H1 (cell line): ENCODE data around the gene P2RY11. TPM values are rescaled to one million over a fixed set of nuclear protein-coding genes. Genes with fewer than 3 reads are reported as not detected.

Experiments used
- CTCF ChIA-PET: fragments of 300-600 bp; sonication (Branson Sonifier 250); formaldehyde crosslinking; loops from one replicate; lab custom pipeline; 2021; ENCODE audit not compliant: partially characterized antibody; lab: Charles Lee
- POLR2A ChIA-PET: fragments of 300-600 bp; sonication (Branson Sonifier 250); formaldehyde crosslinking; loops from one replicate; lab custom pipeline; 2021; ENCODE audit warnings: inconsistent platforms; ENCODE audit not compliant: partially characterized antibody; lab: Charles Lee
- DNase-seq, 2 experiments: peaks; one replicate each; pipeline versions ENCODE4 v3.0.0 to v3.0.0-alpha.2; 2010 to 2022; ENCODE audit warnings: low spot score in 2 of 2, low read depth in 1 of 2, mixed read lengths in 1 of 2
- FAIRE-seq: peaks from 2 replicates; lab custom pipeline; 2011; peaks lifted over from hg19 to GRCh38; lab: Jason Lieb, UNC
- H2AFZ ChIP-seq: 2 replicates; pipeline ENCODE4 v1.8.1; 2012; ENCODE audit warnings: low read length, inconsistent platforms
- H2AK5ac ChIP-seq: 2 replicates; pipeline ENCODE4 v1.6.1; 2013; ENCODE audit warnings: low read depth, low read length
- H2BK120ac ChIP-seq: replicated peaks from 2 replicates; pipeline ENCODE3; 2013; ENCODE audit warnings: low read depth, low read length, inconsistent platforms
- H2BK12ac ChIP-seq: 2 replicates; pipeline ENCODE4 v1.6.1; 2013; ENCODE audit warnings: low read depth, low read length
- H2BK15ac ChIP-seq: 2 replicates; pipeline ENCODE4 v1.6.1; 2013; ENCODE audit warnings: low read length
- H2BK20ac ChIP-seq: 2 replicates; pipeline ENCODE4 v1.6.1; 2013; ENCODE audit warnings: low read length
- H2BK5ac ChIP-seq: 2 replicates; pipeline ENCODE4 v1.6.1; 2013; ENCODE audit warnings: low read depth, low read length
- H3K14ac ChIP-seq: 2 replicates; pipeline ENCODE4 v1.6.1; 2013; ENCODE audit warnings: inconsistent platforms; ENCODE audit not compliant: insufficient read length
- H3K18ac ChIP-seq: 2 replicates; pipeline ENCODE4 v1.6.1; 2013; ENCODE audit warnings: low read length; ENCODE audit errors: extremely low read depth
- H3K23ac ChIP-seq: 2 replicates; pipeline ENCODE4 v1.6.1; 2013; ENCODE audit warnings: inconsistent platforms; ENCODE audit not compliant: insufficient read length
- H3K23me2 ChIP-seq: 2 replicates; pipeline ENCODE4 v1.6.1; 2013; ENCODE audit warnings: low read depth, low read length
- H3K27ac ChIP-seq: 2 replicates; pipeline ENCODE4 v1.6.1; 2011; ENCODE audit warnings: low read depth, low read length, inconsistent platforms
- H3K27me3 ChIP-seq, 4 experiments: replicated peaks in 1 of 4; 1 replicate in 1 of 4; 2 replicates in 3 of 4; pipeline versions ENCODE4 v1.6.1 to v1.8.1; 2011 to 2013; ENCODE audit warnings: low read length in 3 of 4, mild to moderate bottlenecking in 3 of 4, inconsistent platforms in 2 of 4, mixed read lengths in 2 of 4, moderate library complexity in 1 of 4; ENCODE audit not compliant: control insufficient read depth in 3 of 4, insufficient read depth in 3 of 4; ENCODE audit errors: extremely low read depth in 1 of 4
- H3K36me3 ChIP-seq, 4 experiments: 2 replicates each; pipeline versions ENCODE4 v1.6.1 to v1.8.1; 2011 to 2013; ENCODE audit warnings: mild to moderate bottlenecking in 4 of 4, low read length in 3 of 4, moderate library complexity in 2 of 4, control low read depth in 1 of 4, inconsistent platforms in 1 of 4; ENCODE audit not compliant: insufficient read depth in 4 of 4, control insufficient read depth in 2 of 4
- H3K4ac ChIP-seq: replicated peaks from 2 replicates; pipeline ENCODE3; 2013; ENCODE audit warnings: low read length, low read depth, mixed read lengths, inconsistent platforms; ENCODE audit not compliant: insufficient read length
- H3K4me1 ChIP-seq, 4 experiments: replicated peaks in 1 of 4; 1 replicate in 1 of 4; 2 replicates in 3 of 4; pipeline versions ENCODE4 v1.6.1 to v1.8.1; 2011 to 2013; ENCODE audit warnings: low read length in 3 of 4, inconsistent platforms in 2 of 4, mixed read lengths in 1 of 4; ENCODE audit not compliant: insufficient read depth in 4 of 4, control insufficient read depth in 3 of 4
- H3K4me2 ChIP-seq, 2 experiments: 2 replicates each; pipeline versions ENCODE4 v1.6.1 to v1.8.1; 2011 to 2013; ENCODE audit warnings: low read depth in 2 of 2, low read length in 2 of 2, control low read depth in 1 of 2, inconsistent platforms in 1 of 2, mild to moderate bottlenecking in 1 of 2; ENCODE audit not compliant: insufficient read depth in 1 of 2
- H3K4me3 ChIP-seq, 4 experiments: fragments of 200-600, 300-600 bp in 1 of 4; sonication (generic), shearing (Covaris generic), sonication (Bioruptor Twin) in 1 of 4; 2 replicates each; pipeline versions ENCODE4 v1.5.1 to v1.8.1; 2011 to 2016; ENCODE audit warnings: low read length in 4 of 4, low read depth in 3 of 4, control low read depth in 2 of 4, inconsistent platforms in 2 of 4, mild to moderate bottlenecking in 2 of 4, mixed read lengths in 1 of 4, moderate library complexity in 1 of 4; ENCODE audit not compliant: insufficient read depth in 2 of 4; ENCODE audit errors: extremely low read depth in 1 of 4
- H3K56ac ChIP-seq: replicated peaks from 2 replicates; pipeline ENCODE3; 2013; ENCODE audit warnings: low read depth, mild to moderate bottlenecking, mixed read lengths, low read length, inconsistent platforms; ENCODE audit not compliant: insufficient read length
- H3K79me1 ChIP-seq: 2 replicates; pipeline ENCODE4 v1.6.1; 2013; ENCODE audit warnings: low read depth, low read length, control low read depth
- H3K79me2 ChIP-seq, 2 experiments: 2 replicates each; pipeline versions ENCODE4 v1.6.1 to v1.8.1; 2012 to 2013; ENCODE audit warnings: low read length in 2 of 2, mild to moderate bottlenecking in 2 of 2, inconsistent platforms in 1 of 2; ENCODE audit not compliant: insufficient read depth in 2 of 2, control insufficient read depth in 1 of 2
- H3K9ac ChIP-seq, 4 experiments: replicated peaks in 1 of 4; 1 replicate in 1 of 4; 2 replicates in 3 of 4; pipeline versions ENCODE4 v1.6.1 to v1.8.1; 2011 to 2013; ENCODE audit warnings: low read depth in 3 of 4, low read length in 3 of 4, control low read depth in 2 of 4, mild to moderate bottlenecking in 2 of 4, moderate library complexity in 2 of 4, inconsistent platforms in 1 of 4; ENCODE audit errors: extremely low read depth in 1 of 4
- H3K9me3 ChIP-seq, 2 experiments: 2 replicates each; pipeline versions ENCODE4 v1.6.1 to v1.8.1; 2012 to 2013; ENCODE audit warnings: mild to moderate bottlenecking in 2 of 2, moderate library complexity in 2 of 2, control low read depth in 1 of 2, inconsistent platforms in 1 of 2, low read depth in 1 of 2, low read length in 1 of 2, mixed read lengths in 1 of 2; ENCODE audit not compliant: insufficient read depth in 2 of 2
- H4K20me1 ChIP-seq, 2 experiments: replicated peaks in 1 of 2; 2 replicates each; pipeline versions ENCODE3 to v1.8.1; 2011 to 2013; ENCODE audit warnings: inconsistent platforms in 2 of 2, low read length in 2 of 2, mild to moderate bottlenecking in 1 of 2; ENCODE audit not compliant: insufficient read depth in 2 of 2, control insufficient read depth in 1 of 2
- H4K5ac ChIP-seq: 2 replicates; pipeline ENCODE4 v1.6.1; 2013; ENCODE audit warnings: low read length, low read depth, mixed read lengths, inconsistent platforms; ENCODE audit not compliant: insufficient read length
- H4K8ac ChIP-seq: 2 replicates; pipeline ENCODE4 v1.8.0; 2013; ENCODE audit warnings: mild to moderate bottlenecking, moderate library complexity, low read length, inconsistent platforms; ENCODE audit not compliant: insufficient read depth; ENCODE audit errors: extremely low read depth
- H4K91ac ChIP-seq: replicated peaks from 2 replicates; pipeline ENCODE3; 2013; ENCODE audit warnings: low read length, mixed read lengths, inconsistent platforms; ENCODE audit not compliant: insufficient read length
- WGBS, 2 experiments: shearing (Covaris generic) in 1 of 2; methylation state at CpG; one replicate each; pipeline versions ENCODE4 v1.1.6 to v1.1.7; 2013 to 2015; ENCODE audit warnings: low lambda C conversion rate in 2 of 2, mixed read lengths in 2 of 2, inconsistent platforms in 1 of 2, low coverage in 1 of 2, missing lambda C conversion rate in 1 of 2; ENCODE audit not compliant: insufficient replicate concordance in 2 of 2, insufficient coverage in 1 of 2, insufficient read length in 1 of 2; ENCODE audit errors: extremely low coverage in 1 of 2, missing lambda C conversion rate in 1 of 2; 5-methylcytosine and 5-hydroxymethylcytosine counted together
- polyA plus RNA-seq, 7 experiments: library from polyadenylated mRNA; depleted of rRNA in 3 of 7; stranded (reverse) in 5 of 7; unstranded in 2 of 7; fragments of >200 nt in 5 of 7; fragments of 200-250 nt in 2 of 7; gene quantifications; 1 replicate in 5 of 7; 2 replicates in 1 of 7; 4 replicates in 1 of 7; pipeline versions ENCODE4 v1.2.1 to v1.2.3, GENCODE V29; 2011 to 2013; ENCODE audit warnings: missing spikeins in 2 of 7, mixed read lengths in 2 of 7
- total RNA-seq: library from RNA; stranded (reverse); fragmentation: NEBNext Ultra II Directional; extraction: Animal tissue kit (Norgen Biotek cat#: 25700); gene quantifications from 2 replicates; pipeline ENCODE4 v1.2.1, GENCODE V29; 2021

Gene P2RY11
- total and polyA plus RNA-seq, 2 of the 8 experiments (the other 6 are each of a cell fraction or from before 2014, with no cell fraction given): 9.2 to 18.0 TPM

DNA sequence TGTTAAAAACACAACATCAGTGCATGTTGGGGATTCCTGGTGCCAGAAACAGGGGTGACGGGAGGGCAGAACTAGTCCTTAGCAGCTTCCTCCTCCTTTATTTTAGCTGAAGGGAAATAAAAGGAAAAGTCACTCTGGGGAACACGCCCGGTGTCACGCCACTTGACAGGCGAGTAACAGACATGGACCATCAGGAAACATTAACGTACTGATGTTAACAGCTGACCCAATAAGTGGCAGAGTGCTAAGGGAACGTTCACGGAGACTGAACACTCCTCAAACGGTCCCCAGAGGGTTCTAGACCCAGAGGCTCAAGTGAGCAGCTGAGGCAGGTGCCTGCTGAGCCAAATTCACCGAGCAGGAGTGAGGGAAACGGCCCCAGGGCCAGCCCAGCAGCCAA lies 22.1 kb downstream of the P2RY11 start:
- Histone ChIP-seq H3K14ac (no peak overlapping the region), H2AFZ (no peak overlapping the region), H3K79me1 (no peaks in the 10 kb centered on the region), H3K56ac (no peak overlapping the region), H2AK5ac (no peak overlapping the region), H4K8ac (no peak overlapping the region), H3K23me2 (no peaks in the 10 kb centered on the region), H2BK120ac (no peak overlapping the region), H3K9me3 (no peaks in the 10 kb centered on the region), H3K36me3 (peaks cover 29 to 65% (median 47%) of the 10 kb centered on the region in 4 experiments), H2BK15ac (no peak overlapping the region), H3K18ac (no peak overlapping the region), H2BK20ac (no peak overlapping the region), H4K5ac (no peak overlapping the region), H4K20me1 (peaks cover 3 to 17% of the 10 kb centered on the region in 2 experiments), H3K4me2 (no peak overlapping the region), H4K91ac (no peak overlapping the region), H3K4me1 (no peaks in the 10 kb centered on the region), H3K27ac (no peak overlapping the region), H3K27me3 (no peaks in the 10 kb centered on the region), H2BK12ac (no peak overlapping the region), H3K79me2 (no peaks in the 10 kb centered on the region), H3K4ac (no peak overlapping the region), H2BK5ac (no peak overlapping the region), H3K23ac (no peak overlapping the region), H3K9ac (no peak overlapping the region), H3K4me3 (no peak overlapping the region)
- DNase-seq (no peak), FAIRE-seq (no peak)
- POLR2A ChIA-PET: interaction anchor here (0.9 to 29.1 kb wide), 6 partner anchors 8 to 53 kb away, joined by 3 to 412 read pairs (median 4); partner anchors contain the start of genes ANGPTL6, P2RY11 and PPAN
- WGBS, 2 experiments: 89% methylated on average over 11 of the region's 11 CpGs; no CpG with 5 or more reads in 1 of the 2 experiments
- CTCF ChIA-PET: interaction anchor here (0.6 to 1.4 kb wide), 6 partner anchors 12 to 203 kb away, joined by 3 to 10 read pairs (median 3); no protein-coding TSS in a partner anchor
